ENCODE measurements around the gene ADGRV1.

Gene ADGRV1

GRCh38 chr5:91189480-91190313 is 631.1 kb downstream of the ADGRV1 start:
- peak; percentile 84 for DNase-seq (ENCODE audit: low read depth)
- no peak overlapping the region for H3K4me3 ChIP-seq (ENCODE audit: low read depth, low read length)
- in situ Hi-C loops (cut with HindIII; ENCODE audit: low sequenced_read_pairs), result no loop called here
- TF ChIP-seq CTCF (IDR thresholded peaks at IDR 0.05; ENCODE audit: low read depth, low read length, missing control alignments), result no peak

- no peak for TF ChIP-seq CTCF (IDR thresholded peaks at IDR 0.05; ENCODE audit: low read depth, low read length, missing control alignments)
- H3K4me3 ChIP-seq (ENCODE audit: low read depth, low read length), result no peak overlapping the region
- DNase-seq (ENCODE audit: low read depth), result no peak
- in situ Hi-C loops (cut with HindIII; ENCODE audit: low sequenced_read_pairs), result no loop called here
Observed at GRCh38 chr5:91190314-91190690, 631.7 kb downstream of the ADGRV1 start.

GRCh38 chr5:91194824-91195381 is 636.3 kb downstream of the ADGRV1 start:
- no peak for TF ChIP-seq CTCF (IDR thresholded peaks at IDR 0.05; ENCODE audit: low read depth, low read length, missing control alignments)
- in situ Hi-C loops (cut with HindIII; ENCODE audit: low sequenced_read_pairs), result no loop called here
- H3K4me3 ChIP-seq (ENCODE audit: low read depth, low read length), result no peak overlapping the region
- DNase-seq (ENCODE audit: low read depth), result no peak

- no peak for TF ChIP-seq CTCF (IDR thresholded peaks at IDR 0.05; ENCODE audit: low read depth, low read length, missing control alignments)
- H3K4me3 ChIP-seq (ENCODE audit: low read depth, low read length), result no peak overlapping the region
- in situ Hi-C loops (cut with HindIII; ENCODE audit: low sequenced_read_pairs), result no loop called here
- no peak for DNase-seq (ENCODE audit: low read depth)
Observed at GRCh38 chr5:91200692-91201091, 642.1 kb downstream of the ADGRV1 start.

- no peak for TF ChIP-seq CTCF (IDR thresholded peaks at IDR 0.05; ENCODE audit: low read depth, low read length, missing control alignments)
- in situ Hi-C loops (cut with HindIII; ENCODE audit: low sequenced_read_pairs), result no loop called here
- no peak overlapping the region for H3K4me3 ChIP-seq (ENCODE audit: low read depth, low read length)
- DNase-seq (ENCODE audit: low read depth), result no peak
Observed at GRCh38 chr5:91206103-91206502, 647.5 kb downstream of the ADGRV1 start.

GRCh38 chr5:91206734-91207133 is 648.1 kb downstream of the ADGRV1 start:
- TF ChIP-seq CTCF (IDR thresholded peaks at IDR 0.05; ENCODE audit: low read depth, low read length, missing control alignments), result no peak
- no peak overlapping the region for H3K4me3 ChIP-seq (ENCODE audit: low read depth, low read length)
- DNase-seq (ENCODE audit: low read depth), result no peak
- in situ Hi-C loops (cut with HindIII; ENCODE audit: low sequenced_read_pairs), result no loop called here

All from astrocyte of the cerebellum (primary cell).